Measurements from ENCODE around the gene TCF12.

DNA sequence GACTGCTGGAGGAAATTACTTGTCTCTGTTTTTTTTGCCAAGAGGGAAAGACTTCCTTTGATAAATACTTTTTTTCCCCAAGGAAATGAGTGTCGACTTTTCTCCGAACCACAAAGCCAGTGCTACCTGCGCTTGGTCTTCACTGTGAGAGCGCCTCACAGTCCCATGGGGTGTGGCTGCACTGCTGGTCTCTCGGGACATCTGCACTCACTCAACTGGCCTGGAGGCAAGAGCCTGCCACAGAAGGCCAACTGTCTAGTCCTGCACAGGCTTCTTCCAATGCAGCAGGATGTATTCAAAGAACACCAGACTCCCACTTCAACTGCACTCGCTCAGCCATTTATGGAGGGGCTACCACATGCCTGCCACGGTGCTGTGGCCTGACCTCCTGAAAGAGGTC lies 417.3 kb downstream of the TCF12 start:
- TF ChIP-seq EP300 (IDR thresholded peaks at IDR 0.05; ENCODE audit: borderline replicate concordance) = no peak
- TF ChIP-seq YY1 (IDR thresholded peaks at IDR 0.05; ENCODE audit: low read depth) = no peak
- TF ChIP-seq, protein P1, sequence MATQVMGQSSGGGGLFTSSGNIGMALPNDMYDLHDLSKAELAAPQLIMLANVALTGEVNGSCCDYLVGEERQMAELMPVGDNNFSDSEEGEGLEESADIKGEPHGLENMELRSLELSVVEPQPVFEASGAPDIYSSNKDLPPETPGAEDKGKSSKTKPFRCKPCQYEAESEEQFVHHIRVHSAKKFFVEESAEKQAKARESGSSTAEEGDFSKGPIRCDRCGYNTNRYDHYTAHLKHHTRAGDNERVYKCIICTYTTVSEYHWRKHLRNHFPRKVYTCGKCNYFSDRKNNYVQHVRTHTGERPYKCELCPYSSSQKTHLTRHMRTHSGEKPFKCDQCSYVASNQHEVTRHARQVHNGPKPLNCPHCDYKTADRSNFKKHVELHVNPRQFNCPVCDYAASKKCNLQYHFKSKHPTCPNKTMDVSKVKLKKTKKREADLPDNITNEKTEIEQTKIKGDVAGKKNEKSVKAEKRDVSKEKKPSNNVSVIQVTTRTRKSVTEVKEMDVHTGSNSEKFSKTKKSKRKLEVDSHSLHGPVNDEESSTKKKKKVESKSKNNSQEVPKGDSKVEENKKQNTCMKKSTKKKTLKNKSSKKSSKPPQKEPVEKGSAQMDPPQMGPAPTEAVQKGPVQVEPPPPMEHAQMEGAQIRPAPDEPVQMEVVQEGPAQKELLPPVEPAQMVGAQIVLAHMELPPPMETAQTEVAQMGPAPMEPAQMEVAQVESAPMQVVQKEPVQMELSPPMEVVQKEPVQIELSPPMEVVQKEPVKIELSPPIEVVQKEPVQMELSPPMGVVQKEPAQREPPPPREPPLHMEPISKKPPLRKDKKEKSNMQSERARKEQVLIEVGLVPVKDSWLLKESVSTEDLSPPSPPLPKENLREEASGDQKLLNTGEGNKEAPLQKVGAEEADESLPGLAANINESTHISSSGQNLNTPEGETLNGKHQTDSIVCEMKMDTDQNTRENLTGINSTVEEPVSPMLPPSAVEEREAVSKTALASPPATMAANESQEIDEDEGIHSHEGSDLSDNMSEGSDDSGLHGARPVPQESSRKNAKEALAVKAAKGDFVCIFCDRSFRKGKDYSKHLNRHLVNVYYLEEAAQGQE (IDR thresholded peaks at IDR 0.05; ENCODE audit: low read depth) = no peak
- no peak for TF ChIP-seq CEBPB (IDR thresholded peaks at IDR 0.05)
- TF ChIP-seq, protein P2, sequence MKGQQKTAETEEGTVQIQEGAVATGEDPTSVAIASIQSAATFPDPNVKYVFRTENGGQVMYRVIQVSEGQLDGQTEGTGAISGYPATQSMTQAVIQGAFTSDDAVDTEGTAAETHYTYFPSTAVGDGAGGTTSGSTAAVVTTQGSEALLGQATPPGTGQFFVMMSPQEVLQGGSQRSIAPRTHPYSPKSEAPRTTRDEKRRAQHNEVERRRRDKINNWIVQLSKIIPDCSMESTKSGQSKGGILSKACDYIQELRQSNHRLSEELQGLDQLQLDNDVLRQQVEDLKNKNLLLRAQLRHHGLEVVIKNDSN (IDR thresholded peaks at IDR 0.05) = no peak
- TF ChIP-seq RAD21 (IDR thresholded peaks at IDR 0.05; ENCODE audit: low read depth) = no peak
- no peak for TF ChIP-seq EGR1 (IDR thresholded peaks at IDR 0.05)
- TF ChIP-seq CREB1 (IDR thresholded peaks at IDR 0.05; ENCODE audit: low read depth) = no peak
- TF ChIP-seq TAF1 (IDR thresholded peaks at IDR 0.05; ENCODE audit: low read depth) = no peak
- no peak for TF ChIP-seq FOXM1 (IDR thresholded peaks at IDR 0.05; ENCODE audit: borderline replicate concordance, low read depth)
- TF ChIP-seq TCF12 (IDR thresholded peaks at IDR 0.05; ENCODE audit: low read depth) = no peak
- TF ChIP-seq TEAD4 (IDR thresholded peaks at IDR 0.05) = no peak
- TF ChIP-seq, protein P3, sequence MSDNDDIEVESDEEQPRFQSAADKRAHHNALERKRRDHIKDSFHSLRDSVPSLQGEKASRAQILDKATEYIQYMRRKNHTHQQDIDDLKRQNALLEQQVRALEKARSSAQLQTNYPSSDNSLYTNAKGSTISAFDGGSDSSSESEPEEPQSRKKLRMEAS (IDR thresholded peaks at IDR 0.05) = no peak
